ENCODE data around the gene TTC33.

The TTC33 gene

DNA sequence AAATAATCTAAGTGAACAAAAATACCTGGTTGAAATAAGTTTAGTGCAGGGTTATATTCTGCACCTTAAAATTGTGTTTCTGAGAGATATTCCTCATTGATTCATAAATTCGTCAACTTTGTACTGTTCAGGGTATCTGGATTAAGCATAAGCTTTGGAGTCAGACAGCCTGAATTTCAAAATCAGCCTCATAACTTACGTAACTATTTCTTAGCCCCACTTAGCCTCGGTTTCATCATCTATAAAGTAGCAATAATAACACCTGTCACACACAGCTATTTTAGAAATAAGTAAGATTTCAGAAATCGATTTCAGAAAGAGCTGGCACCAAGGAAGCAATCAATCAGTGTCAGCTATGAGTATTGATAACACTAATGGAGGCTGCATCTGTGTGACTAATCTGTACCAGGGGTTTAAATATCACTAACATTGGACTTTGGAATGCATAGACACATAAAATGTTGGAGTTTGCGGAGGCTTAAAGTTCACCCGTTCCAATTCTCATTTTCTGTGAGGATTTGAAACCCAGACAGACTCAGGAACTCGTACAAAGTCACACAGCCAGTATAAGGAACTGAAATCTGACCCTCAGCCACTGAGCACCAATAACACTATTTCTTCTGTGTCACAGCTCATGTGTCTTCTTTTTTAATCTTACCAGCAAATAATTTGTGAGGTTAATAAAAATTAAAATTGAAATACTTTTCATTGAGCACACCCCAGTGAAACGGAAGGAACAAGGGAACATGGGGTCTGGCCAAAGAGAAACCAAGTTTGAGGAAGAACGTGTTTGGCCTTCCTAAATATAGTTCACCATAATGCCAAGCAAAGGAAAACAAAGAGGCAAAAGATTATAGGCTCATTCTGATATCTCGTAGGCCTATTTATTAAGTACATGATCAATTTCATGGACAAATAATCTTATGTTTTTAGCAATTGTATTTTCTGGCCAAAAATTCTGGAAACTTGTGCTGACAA is 270.5 kb downstream of the TTC33 start:
- no peak for DNase-seq (ENCODE audit: low read depth in 2 of 2)

DNA sequence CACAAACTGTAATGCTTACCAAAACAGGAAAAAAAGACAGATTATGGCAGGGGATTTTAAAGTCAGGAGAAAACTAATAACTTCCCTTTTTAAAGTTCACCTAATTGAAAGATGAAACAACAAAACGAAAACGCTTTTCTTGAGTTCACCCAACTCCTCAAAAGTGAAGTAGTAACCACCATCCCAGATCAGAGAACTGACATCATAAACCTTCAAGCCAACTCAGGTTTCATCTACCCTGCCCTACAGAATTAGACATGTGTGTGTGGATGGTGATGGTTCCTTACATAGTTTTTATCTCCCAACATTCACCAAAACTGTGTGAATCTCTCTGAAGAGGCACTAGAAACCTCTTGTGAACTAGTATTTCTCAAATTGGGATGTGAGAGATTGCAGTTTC is 271.3 kb downstream of the TTC33 start:
- no peak for DNase-seq (ENCODE audit: low read depth in 2 of 2)

DNA sequence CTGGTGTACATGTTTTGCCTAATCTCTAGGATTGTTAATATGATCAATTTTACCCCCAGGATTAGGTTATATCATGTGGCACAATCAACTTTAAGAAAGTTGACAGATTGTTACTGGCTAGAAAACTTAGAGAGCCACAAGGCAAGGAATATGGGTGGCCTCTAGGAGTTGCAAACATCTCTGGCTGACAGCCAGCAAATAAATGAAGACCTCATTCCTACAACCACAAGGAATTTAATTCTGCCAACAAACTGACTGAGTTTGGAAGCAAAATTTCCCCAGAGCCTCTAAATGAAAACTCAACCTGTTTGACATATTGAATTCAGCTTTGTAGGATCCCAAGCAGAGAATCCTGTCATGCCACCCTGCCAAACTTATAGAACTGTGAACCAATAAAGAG is 272.4 kb downstream of the TTC33 start:
- DNase-seq (ENCODE audit: low read depth in 2 of 2) = no peak

DNA sequence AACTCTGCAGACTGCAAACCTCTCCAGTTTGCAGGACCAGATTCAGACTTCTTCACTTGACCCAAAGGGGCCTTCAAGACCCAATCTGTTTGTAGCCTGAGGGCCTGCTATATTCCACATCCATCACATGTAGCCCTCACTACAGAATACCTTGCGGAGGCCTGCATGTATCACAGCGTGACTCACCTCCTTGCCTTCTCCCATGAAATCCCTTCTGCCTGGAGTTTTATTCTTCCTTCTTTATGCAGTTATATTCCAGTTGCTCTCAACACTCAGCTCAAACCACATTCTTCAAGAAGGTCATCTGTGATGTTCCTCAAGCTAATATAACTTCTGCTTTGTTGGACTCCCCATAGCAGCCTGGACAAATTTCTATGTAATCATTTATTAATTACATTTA is 274.5 kb downstream of the TTC33 start:
- DNase-seq (ENCODE audit: low read depth in 2 of 2) = no peak

DNA sequence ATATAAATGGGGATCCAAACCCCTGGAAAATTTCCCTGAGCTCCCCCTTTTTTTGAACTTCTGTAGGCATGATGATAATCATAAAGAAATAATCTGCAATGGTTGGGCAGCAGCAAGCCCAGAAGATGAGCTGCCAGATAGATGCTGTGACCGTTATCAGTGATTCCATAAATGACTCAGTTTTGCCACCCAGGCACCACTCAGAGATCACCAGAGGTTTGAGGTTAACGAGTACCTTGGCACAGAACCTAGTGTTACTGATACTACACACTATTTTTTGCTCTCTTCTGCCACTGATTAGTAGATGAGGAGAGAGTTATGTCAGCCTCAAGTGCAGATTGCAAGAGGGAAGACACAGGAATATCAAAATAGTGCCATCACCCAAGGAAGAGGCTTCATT is 275.4 kb downstream of the TTC33 start:
- peak in 1 of 2 donors; percentile 12 for DNase-seq (ENCODE audit: low read depth in 2 of 2)

DNA sequence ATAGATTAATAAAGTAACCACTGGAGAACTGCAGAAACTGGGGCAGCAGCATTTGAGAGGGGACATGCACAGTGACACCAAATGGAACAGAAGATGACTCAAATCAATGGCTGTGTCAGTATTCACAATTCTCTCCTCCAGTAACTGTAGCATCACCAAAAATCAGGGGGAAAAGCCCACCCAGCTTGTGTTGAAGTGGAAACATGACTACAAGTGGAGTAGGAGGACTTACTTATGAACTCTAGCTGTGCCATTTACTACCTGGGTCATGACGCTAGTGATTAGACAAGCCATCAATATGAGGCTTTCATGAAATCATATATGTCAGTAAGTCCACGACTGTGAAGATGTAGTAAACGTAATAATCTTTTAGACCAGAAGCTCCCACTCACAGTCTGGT is 275.8 kb downstream of the TTC33 start:
- DNase-seq (ENCODE audit: low read depth in 2 of 2) = no peak

DNA sequence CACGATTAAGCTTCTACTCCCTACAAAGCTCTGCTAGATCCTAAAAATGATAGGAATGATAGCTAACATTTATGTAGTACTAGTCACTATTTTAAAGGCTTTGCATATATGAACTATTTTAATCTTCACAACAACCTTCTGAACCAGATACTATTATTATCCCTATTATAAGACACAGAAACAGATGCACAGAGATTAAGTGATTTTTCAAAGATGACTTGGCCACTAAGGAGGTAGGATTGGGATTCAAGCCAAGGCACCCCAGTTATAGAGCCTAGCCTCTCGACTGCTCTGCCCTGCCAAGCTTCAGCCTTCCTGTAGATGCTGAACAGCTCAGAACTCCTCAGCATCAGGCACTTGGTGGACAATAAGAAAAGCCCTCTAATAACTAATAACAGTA is 277.0 kb downstream of the TTC33 start:
- DNase-seq (ENCODE audit: low read depth in 2 of 2) = no peak

DNA sequence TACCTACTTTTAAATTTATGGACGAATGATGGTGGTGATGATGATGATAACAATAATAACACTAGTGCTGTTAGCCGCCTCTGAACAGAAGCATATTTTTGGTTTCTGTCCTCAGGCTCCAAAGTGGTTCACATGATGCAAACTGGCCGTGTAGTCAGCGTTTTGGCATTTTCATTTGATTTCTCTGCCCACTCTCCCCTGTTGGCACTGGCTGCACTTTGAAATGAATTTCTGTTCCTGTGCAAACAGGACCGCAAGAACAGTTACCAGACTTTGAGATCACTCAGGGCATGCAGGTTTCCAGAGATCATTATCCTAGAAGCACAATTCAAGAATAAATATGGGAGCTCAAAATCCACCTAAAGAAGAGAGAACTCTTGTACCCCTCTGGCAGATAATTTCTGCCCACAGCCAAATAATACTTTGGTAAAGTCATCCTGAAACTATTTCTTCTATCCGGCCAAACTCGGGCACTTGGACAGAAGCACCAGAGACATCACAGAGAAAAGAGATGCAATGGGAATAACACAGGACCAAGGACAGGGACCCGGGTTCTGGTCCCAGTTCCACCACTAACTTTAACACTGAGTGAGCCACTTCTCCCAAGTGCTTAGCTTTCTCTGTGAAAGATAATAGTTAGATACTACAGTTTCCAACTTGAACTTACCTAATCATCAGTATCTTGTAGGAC is 277.8 kb downstream of the TTC33 start:
- no peak for DNase-seq (ENCODE audit: low read depth in 2 of 2)

DNA sequence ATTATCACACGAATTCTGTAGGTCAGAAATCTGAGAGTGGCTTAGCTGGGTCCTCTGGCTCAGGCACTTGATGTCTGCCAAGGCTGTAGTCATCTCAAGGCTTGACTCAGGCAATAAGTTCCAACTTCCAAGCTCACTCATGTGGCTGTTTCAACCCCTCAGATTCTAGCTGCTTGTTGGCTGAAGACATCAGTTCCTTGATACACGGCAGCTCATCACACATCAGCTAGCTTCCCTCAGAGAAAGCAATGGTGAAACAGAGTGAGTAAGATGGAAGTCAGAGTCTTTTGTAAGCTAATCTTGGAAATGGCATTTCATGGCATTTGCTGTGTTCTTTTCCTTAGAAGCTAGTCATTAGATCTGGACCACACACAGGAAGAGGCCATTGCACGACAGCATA is 280.2 kb downstream of the TTC33 start:
- no peak for DNase-seq (ENCODE audit: low read depth in 2 of 2)

DNA sequence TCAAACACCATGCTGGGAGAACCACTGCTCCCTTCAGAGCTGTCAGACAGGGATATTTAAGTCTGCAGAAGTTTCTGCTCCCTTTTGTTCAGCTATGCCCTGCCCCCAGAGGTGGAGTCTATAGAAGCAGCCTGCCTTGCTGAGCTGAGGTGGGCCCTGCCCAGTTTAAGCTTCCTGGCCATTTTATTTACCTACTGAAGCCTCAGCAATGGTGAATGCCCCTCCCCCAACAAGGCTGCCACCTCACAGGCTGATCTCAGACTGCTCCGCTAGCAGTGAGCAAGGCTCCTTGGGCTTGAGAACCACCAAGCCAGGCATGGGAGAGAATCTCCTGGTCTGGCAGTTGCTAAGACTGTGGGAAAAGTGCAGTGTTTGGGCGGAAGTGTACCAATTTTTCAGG is 281.5 kb downstream of the TTC33 start:
- DNase-seq (ENCODE audit: low read depth in 2 of 2) = no peak

DNA sequence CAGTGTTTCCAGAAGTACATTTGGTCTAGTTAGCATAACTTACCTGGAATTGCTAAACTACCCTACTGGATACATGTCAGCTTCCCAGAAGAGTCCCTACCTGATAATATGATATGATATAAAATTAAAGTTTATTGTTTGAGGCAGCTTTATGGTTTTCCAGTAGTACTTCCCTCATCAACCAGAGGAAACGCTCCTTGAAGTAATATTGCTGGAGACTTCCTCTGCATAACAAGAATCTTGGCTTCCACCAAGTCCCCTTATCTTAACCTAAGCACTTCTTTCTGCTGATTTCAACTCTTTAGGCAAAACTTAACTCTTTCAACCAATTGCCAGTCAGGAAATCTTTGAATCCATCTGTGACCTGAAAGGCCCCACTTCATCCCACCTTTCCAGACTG is 290.3 kb downstream of the TTC33 start:
- no peak for DNase-seq (ENCODE audit: low read depth in 2 of 2)

DNA sequence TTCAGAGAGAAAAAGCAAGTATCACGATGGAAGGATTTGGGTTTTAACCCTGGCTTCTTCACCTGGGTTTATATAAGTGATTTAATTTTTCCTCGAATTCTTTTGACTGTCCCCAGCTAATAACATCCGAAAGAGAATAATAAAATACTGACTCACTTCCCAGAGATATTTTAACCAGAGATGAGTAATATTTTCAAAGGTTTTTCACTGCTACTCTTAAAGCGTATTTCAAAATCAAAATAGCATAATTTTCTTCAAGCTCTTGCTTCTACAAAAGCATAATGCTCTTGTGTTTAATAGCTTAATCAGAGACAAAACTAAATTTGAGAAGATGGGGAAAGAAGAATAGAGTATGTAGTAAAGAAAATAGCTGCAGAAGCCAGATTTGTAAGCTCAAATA is 291.2 kb downstream of the TTC33 start:
- DNase-seq (ENCODE audit: low read depth in 2 of 2) = no peak

All from stimulated activated CD8-positive, alpha-beta memory T cell treated with anti-CD3 and anti-CD28 coated beads, Interleukin-2, amount 100 ng/mL, for 1 hour (primary cell).